Natural killer cell (primary cell): ENCODE data around the gene LRRC3C. TPM values are rescaled to one million over a fixed set of nuclear protein-coding genes. Genes with fewer than 3 reads are reported as not detected.

Experiments
- ATAC-seq, 3 donors: fragments of 150-1000 bp in 2 of 3; fragments of 200-7000 bp in 1 of 3; cut with Tn5 transposase; 1 replicate in 1 of 3; 2 replicates in 2 of 3; pipeline ENCODE4 v1.10.0; 2021; ENCODE audit warnings: mild to moderate bottlenecking in 2 of 3, moderate library complexity in 2 of 3
- DNase-seq, 2 donors: peaks; one replicate each; pipeline versions ENCODE4 v3.0.0 to v3.0.0-alpha.2; 2013 to 2021; ENCODE audit warnings: mixed read lengths in 1 of 2
- H3K27ac ChIP-seq: one replicate; pipeline ENCODE4 v1.5.1; 2013; ENCODE audit warnings: mild to moderate bottlenecking, low read length
- H3K27me3 ChIP-seq: one replicate; pipeline ENCODE4 v1.6.1; 2013; ENCODE audit warnings: low read length; ENCODE audit not compliant: control insufficient read depth, insufficient read depth
- H3K36me3 ChIP-seq: one replicate; pipeline ENCODE4 v1.6.1; 2013; ENCODE audit warnings: low read length; ENCODE audit not compliant: control insufficient read depth, insufficient read depth
- H3K4me1 ChIP-seq: one replicate; pipeline ENCODE4 v1.6.1; 2013; ENCODE audit warnings: low read length; ENCODE audit not compliant: control insufficient read depth, insufficient read depth
- H3K4me3 ChIP-seq: one replicate; pipeline ENCODE4 v1.5.1; 2013; ENCODE audit warnings: low read length
- H3K9me3 ChIP-seq: one replicate; pipeline ENCODE4 v1.6.1; 2013; ENCODE audit warnings: low read length; ENCODE audit not compliant: control insufficient read depth, insufficient read depth
- H3K27ac Mint-ChIP-seq, 2 donors: one replicate each; pipeline ENCODE4 v1.8.0; 2022; ENCODE audit warnings: mild to moderate bottlenecking in 2 of 2, mixed read lengths in 2 of 2, moderate library complexity in 1 of 2
- H3K27me3 Mint-ChIP-seq, 2 donors: one replicate each; pipeline ENCODE4 v1.8.0; 2022; ENCODE audit warnings: low read depth in 2 of 2, mixed read lengths in 2 of 2
- H3K36me3 Mint-ChIP-seq: one replicate; pipeline ENCODE4 v1.8.0; 2022; ENCODE audit warnings: mixed read lengths
- H3K4me1 Mint-ChIP-seq, 2 donors: one replicate each; pipeline ENCODE4 v1.8.0; 2022; ENCODE audit warnings: mixed read lengths in 2 of 2
- H3K4me3 Mint-ChIP-seq: one replicate; pipeline ENCODE4 v1.8.0; 2022; ENCODE audit warnings: mild to moderate bottlenecking, moderate library complexity, mixed read lengths
- H3K9me3 Mint-ChIP-seq, 2 donors: one replicate each; pipeline ENCODE4 v1.8.0; 2022; ENCODE audit warnings: mixed read lengths in 2 of 2
- WGBS: methylation state at CpG from one replicate; pipeline ENCODE4 v1.1.7; 2013; ENCODE audit warnings: missing lambda C conversion rate; ENCODE audit not compliant: insufficient coverage; 5-methylcytosine and 5-hydroxymethylcytosine counted together
- intact Hi-C: fragments of 100-400 bp; cut with micrococcal nuclease; formaldehyde crosslinking; loops from one replicate; pipeline ENCODE4 v1.14.2; 2022
- total RNA-seq, 4 donors: library from RNA; stranded (reverse); fragments of 120-200 nt in 1 of 4; gene quantifications; one replicate each; pipeline versions ENCODE4 v1.2.3 to v1.2.4, GENCODE V29; 2013 to 2022
- TF ChIP-seq, protein P1 (sequence below): fragments of 200-600 bp; IDR thresholded peaks from one replicate; pipeline ENCODE4 v1.8.0; 2022; ENCODE audit warnings: antibody characterized with exemption

The LRRC3C gene
- total RNA-seq, 3 donors from 2014 or later (not counting 1 experiment from before 2014, with no cell fraction given), result not detected

DNA sequence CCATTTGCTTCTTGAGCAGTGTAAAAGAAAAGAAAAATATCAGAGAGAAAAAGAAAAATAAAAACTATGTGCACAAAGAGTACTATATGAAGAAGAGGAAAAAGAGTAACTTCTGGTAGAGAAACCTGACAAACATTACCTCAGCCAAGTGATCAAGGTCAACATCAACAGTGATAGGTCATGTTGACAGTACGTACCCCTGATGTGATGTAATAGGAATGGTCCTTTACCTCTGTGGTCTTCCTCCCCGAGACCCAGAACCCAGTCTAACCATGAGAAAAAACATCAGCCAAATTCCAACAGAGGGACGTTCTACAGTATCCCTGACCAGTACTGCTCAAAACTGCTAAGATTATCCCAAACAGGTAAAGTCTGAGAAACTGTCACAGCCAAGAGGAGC lies 13.5 kb upstream of the LRRC3C start:
- no peak for DNase-seq
- Mint-ChIP-seq H3K9me3 (no peaks in the 10 kb centered on the region), H3K27me3 (no peaks in the 10 kb centered on the region), H3K36me3 (peaks cover 26% of the 10 kb centered on the region), H3K27ac (no peak overlapping the region), H3K4me1 (peaks cover 0 to 6% of the 10 kb centered on the region in 2 donors), H3K4me3 (no peak overlapping the region)
- ATAC-seq, result no peak
- Histone ChIP-seq H3K4me3 (no peak overlapping the region), H3K27ac (no peak overlapping the region), H3K9me3 (no peaks in the 10 kb centered on the region), H3K27me3 (no peaks in the 10 kb centered on the region), H3K36me3 (peaks cover 10% of the 10 kb centered on the region), H3K4me1 (peaks cover 5% of the 10 kb centered on the region)
- WGBS, result 88% methylated on average over 3 of the region's 3 CpGs
- TF ChIP-seq, protein P1, sequence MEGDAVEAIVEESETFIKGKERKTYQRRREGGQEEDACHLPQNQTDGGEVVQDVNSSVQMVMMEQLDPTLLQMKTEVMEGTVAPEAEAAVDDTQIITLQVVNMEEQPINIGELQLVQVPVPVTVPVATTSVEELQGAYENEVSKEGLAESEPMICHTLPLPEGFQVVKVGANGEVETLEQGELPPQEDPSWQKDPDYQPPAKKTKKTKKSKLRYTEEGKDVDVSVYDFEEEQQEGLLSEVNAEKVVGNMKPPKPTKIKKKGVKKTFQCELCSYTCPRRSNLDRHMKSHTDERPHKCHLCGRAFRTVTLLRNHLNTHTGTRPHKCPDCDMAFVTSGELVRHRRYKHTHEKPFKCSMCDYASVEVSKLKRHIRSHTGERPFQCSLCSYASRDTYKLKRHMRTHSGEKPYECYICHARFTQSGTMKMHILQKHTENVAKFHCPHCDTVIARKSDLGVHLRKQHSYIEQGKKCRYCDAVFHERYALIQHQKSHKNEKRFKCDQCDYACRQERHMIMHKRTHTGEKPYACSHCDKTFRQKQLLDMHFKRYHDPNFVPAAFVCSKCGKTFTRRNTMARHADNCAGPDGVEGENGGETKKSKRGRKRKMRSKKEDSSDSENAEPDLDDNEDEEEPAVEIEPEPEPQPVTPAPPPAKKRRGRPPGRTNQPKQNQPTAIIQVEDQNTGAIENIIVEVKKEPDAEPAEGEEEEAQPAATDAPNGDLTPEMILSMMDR, result no peak
- intact Hi-C loops, result no loop called here

DNA sequence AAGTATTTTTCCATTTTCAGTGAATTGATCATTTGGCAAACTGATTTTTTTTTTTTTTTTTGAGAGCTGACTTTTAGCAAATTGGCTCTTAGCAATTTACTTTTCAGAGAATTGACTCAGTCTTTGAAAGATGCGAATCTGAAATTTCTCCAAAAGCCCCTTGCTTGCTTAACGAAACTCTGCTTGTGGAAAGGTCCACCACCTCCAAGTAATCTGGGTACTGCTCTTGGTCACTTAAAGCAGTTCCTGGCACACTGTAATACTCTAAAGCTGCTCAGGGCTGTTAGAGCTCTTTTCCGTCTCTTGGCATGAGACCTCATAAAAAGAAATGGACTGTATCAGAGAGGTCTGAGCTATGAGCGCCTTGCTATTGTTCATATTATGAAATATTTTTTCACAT lies 12.0 kb upstream of the LRRC3C start:
- peaks cover 26% of the 10 kb centered on the region for H3K36me3 Mint-ChIP-seq
- Histone ChIP-seq H3K27me3 (no peaks in the 10 kb centered on the region), H3K9me3 (no peaks in the 10 kb centered on the region), H3K4me1 (peaks cover 5% of the 10 kb centered on the region), H3K27ac (no peak overlapping the region), H3K4me3 (no peak overlapping the region), H3K36me3 (peaks cover 11% of the 10 kb centered on the region)
- H3K4me3 Mint-ChIP-seq, result no peak overlapping the region
- DNase-seq, result no peak
- WGBS, result 90% methylated on average over 3 of the region's 4 CpGs
- no peak overlapping the region for H3K27ac Mint-ChIP-seq
- intact Hi-C loops, result no loop called here
- no peaks in the 10 kb centered on the region for H3K9me3 Mint-ChIP-seq
- H3K4me1 Mint-ChIP-seq, result peaks cover 0 to 6% of the 10 kb centered on the region in 2 donors
- no peaks in the 10 kb centered on the region for H3K27me3 Mint-ChIP-seq
- ATAC-seq, result no peak
- TF ChIP-seq, protein P1, result no peak

DNA sequence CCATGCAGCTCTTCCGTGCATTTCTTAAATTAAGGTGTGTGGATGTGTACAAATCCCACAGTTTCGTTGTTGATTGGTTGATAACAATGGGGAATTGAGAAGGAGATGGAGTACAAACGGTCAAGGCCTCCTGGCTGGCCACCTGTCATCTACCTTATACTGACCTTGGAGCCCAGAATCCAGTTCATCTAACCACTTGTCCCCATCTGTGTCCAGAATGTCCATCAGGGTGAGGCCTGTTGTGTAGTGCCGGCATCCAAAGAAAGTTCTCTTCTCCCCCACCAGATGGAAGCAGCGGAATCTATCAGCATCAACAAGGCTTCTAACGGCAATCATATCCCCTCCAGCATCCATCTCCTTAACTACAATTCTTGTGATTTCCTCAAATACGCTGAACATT lies 10.6 kb upstream of the LRRC3C start:
- no peak overlapping the region for H3K4me3 Mint-ChIP-seq
- Histone ChIP-seq H3K4me3 (no peak overlapping the region), H3K27ac (no peak overlapping the region), H3K9me3 (no peaks in the 10 kb centered on the region), H3K4me1 (peaks cover 13% of the 10 kb centered on the region), H3K27me3 (no peaks in the 10 kb centered on the region), H3K36me3 (peaks cover 25% of the 10 kb centered on the region)
- H3K9me3 Mint-ChIP-seq, result no peaks in the 10 kb centered on the region
- DNase-seq (no peak), ATAC-seq (no peak)
- TF ChIP-seq, protein P1, result no peak
- peak overlapping the region; percentile 10 to 20 for H3K27ac Mint-ChIP-seq
- no peaks in the 10 kb centered on the region for H3K27me3 Mint-ChIP-seq
- H3K36me3 Mint-ChIP-seq, result peaks cover 16% of the 10 kb centered on the region
- peaks cover 4 to 6% of the 10 kb centered on the region in 2 donors for H3K4me1 Mint-ChIP-seq
- WGBS, result 97% methylated on average over 6 of the region's 7 CpGs
- intact Hi-C loops, result no loop called here

DNA sequence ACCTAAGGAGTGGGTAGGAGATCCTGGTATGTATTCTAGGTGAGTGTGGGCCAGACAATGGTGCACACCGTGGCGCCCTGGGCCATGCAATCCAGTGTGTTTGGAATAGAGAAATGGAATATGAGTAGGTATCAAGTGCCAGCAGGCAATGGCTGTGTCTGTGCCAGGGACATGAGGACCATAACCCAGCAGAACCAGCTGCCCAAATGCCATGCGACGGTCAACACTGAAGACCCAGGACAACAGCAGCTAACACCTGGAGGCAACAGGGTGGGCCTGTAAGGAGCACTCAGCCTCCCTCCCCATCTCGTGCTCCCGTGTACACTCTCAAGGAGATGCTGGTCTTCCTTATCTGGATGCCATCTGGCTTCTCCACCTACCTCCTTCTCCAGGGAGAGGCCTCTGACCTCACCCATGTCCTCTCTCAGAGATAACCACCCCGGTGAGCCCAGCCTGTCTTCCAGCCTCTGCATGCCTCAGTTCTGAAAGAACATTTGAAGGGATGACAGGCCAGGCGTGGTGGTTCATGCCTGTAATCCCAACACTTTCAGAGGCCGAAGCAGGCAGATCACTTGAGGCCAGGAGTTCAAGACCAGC lies 8.3 kb upstream of the LRRC3C start:
- Histone ChIP-seq H3K27me3 (no peaks in the 10 kb centered on the region), H3K9me3 (no peaks in the 10 kb centered on the region), H3K36me3 (peaks cover 45% of the 10 kb centered on the region), H3K4me1 (peaks cover 14% of the 10 kb centered on the region), H3K4me3 (no peak overlapping the region), H3K27ac (no peak overlapping the region)
- intact Hi-C loops, result no loop called here
- DNase-seq (no peak), ATAC-seq (no peak)
- TF ChIP-seq, protein P1, result no peak
- H3K9me3 Mint-ChIP-seq, result no peaks in the 10 kb centered on the region
- peaks cover 8 to 13% of the 10 kb centered on the region in 2 donors for H3K4me1 Mint-ChIP-seq
- H3K36me3 Mint-ChIP-seq, result peaks cover 8% of the 10 kb centered on the region
- H3K27ac Mint-ChIP-seq, result no peak overlapping the region
- H3K27me3 Mint-ChIP-seq, result no peaks in the 10 kb centered on the region
- WGBS, result over 99% methylated on average over 9 of the region's 9 CpGs
- H3K4me3 Mint-ChIP-seq, result no peak overlapping the region
